ENCODE measurements around the gene DNAJB6.
A peak's percentile ranks its signal among the peaks of the same experiment; 100 is the strongest.
"Not testable (repeated sequence)": the region's sequence is repeated elsewhere in the genome, so short reads cannot be mapped to it uniquely, and the experiment has no call there.

DNAJB6 gene

GRCh38 chr7:157329447-157329846 lies 7.4 kb upstream of the DNAJB6 start:
- DNase-seq, result no peak

- DNase-seq, result not testable (repeated sequence)
Observed at GRCh38 chr7:157330567-157330966, 6.2 kb upstream of the DNAJB6 start.

GRCh38 chr7:157331049-157331448 lies 5.8 kb upstream of the DNAJB6 start:
- not testable (repeated sequence) for DNase-seq

DNA sequence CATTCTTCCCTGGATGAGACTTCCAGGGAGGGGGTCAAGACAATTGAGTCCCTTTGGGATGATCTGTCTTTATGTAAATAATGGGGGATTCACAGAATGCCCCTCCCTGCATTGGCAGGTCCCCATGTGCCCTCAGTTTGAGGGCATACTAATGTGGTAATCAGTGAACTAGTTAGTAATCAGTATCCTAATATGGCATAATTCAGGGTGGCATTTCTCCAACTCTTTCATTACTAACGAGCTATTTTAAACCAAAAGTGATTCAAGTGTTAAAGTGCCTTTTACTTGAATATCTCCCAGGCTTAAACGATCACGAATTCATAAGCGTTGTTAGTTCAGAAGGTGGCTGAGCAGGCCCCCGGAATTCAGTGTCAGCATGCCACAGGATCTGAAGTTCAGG lies 1.6 kb upstream of the DNAJB6 start:
- no peak for DNase-seq

DNA sequence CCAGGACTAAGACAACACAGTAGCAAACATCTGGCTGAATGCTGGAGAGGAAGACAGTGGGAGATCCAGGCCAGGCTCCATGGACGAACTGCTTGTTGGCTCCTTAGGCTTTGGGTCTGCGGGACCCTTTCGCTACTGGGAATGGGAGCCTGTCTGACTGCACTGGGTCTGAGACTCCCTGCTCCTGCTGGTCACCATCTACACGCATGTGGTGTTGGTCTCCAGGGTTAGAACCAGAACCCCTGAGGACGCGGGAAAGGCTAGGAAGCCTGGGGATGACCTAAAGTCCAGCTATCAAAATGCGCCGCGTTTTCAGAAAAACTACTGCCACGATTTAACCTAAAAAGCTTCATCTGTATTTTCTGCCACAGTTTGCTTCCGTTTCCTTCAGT lies 817 bp upstream of the DNAJB6 start:
- DNase-seq, result no peak

- DNase-seq, result peak; percentile 59
Observed at GRCh38 chr7:157337316-157338149, 729 bp downstream of the DNAJB6 start.

- DNase-seq, result peak; percentile 68
Observed at GRCh38 chr7:157339777-157340677, 3.2 kb downstream of the DNAJB6 start.

GRCh38 chr7:157347217-157347904 lies 10.6 kb downstream of the DNAJB6 start:
- peak; percentile 48 for DNase-seq

DNA sequence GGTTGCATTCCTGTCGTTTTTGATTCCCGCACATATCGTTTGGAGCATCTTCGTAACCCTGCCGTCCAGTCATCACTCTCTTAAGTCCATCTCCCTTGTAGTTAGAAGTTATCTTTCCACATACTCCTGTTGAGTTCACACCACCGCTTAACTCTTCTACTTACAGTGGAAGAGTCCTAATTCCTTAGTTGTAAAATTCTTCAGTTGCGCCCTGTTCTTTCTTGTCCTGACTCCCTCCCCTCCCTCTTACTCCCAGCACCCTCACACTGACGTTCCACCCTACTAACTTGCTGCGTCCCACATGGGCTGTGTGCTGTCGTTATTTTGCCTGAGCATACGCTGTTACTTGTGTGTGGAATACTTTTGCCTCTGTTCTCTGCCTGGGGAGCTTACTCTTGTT lies 11.7 kb downstream of the DNAJB6 start:
- no peak for DNase-seq

GRCh38 chr7:157352516-157352915 lies 15.7 kb downstream of the DNAJB6 start:
- no peak for DNase-seq

- peak; percentile 11 for DNase-seq
Observed at GRCh38 chr7:157355784-157356511, 19.1 kb downstream of the DNAJB6 start.

- DNase-seq, result peak; percentile 3
Observed at GRCh38 chr7:157357129-157358040, 20.6 kb downstream of the DNAJB6 start.

DNA sequence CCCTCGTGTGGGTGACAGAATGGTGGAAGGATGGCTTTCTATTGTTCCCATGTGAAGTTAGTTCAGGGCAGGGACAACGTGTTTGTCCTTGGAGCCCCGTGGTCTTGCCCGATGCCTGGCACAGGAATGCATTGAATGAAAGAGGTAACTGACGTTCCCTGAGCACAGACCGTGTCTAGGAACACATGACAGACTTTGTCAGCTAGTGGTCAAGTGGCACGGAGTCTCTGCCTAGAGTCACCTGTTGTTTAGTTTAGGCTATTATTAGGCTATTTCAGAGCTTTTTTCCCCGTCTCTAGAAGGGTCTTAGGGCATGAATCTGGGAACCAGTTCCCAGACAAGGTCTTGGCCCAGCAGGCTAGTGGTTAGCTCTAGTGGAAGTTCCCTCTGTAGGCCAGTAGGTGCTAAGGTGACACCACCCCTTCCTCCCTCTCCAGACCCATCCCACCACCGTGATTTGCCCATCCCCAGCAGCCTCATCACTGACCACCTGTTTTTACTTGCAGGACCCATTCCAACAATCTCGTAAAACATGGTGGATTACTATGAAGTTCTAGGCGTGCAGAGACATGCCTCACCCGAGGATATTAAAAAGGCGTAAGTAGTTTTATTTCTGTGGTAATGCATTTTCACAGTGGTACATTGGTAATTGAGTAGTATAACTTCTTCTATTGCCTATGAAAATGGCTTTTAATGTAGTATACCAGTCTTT lies 21.4 kb downstream of the DNAJB6 start:
- DNase-seq, result peak; percentile 9

GRCh38 chr7:157358753-157359096 lies 21.9 kb downstream of the DNAJB6 start:
- peak; percentile 7 for DNase-seq

DNA sequence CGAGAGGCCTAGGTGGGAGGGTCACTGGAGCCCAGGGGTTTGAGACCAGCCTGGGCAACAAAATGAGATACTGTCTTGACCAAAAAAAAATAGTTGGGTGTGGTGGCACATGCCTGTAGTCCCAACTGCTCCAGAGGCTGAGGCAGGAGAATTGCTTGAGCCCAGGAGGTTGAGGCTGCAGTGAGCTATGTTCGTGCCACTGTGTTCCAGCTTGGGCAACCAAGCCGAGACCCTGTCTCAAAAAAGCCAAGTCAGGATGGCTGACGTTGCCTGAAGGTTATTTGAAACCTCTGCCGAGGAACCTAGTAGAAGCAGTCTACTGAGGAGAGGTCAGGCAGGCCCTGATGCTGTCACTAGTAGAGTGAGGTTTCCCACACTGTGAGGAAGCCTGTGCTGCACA lies 22.8 kb downstream of the DNAJB6 start:
- DNase-seq, result peak; percentile 4

DNA sequence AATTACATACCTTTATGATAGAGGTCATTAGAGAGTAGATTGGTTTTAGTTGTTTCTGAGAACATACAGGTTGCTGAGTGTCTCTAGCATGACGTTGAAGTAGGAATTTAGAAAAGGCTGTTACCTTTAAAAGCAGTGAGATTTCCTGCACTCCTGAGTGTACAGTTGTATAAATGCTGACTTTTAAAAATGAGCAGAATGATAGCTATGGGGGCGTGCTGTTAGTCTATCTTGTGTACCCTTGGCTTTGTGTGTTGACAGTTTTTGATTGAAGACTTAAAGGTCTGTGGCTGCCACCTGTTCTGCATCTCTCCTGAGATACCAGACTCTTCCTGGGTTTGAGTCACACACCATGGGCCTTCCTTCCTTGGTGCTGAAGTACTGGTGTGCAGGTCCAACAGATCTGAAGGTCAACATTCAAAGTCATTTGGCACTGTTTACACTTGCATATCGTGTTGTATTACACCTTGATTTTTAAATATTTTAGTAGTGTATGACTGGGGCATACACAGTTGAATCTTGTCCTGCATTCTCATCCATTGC lies 23.8 kb downstream of the DNAJB6 start:
- no peak for DNase-seq

- DNase-seq, result peak; percentile 1
Observed at GRCh38 chr7:157361537-157361936, 24.7 kb downstream of the DNAJB6 start.

- DNase-seq, result peak; percentile 1
Observed at GRCh38 chr7:157362729-157363128, 25.9 kb downstream of the DNAJB6 start.

GRCh38 chr7:157366722-157367121 lies 29.9 kb downstream of the DNAJB6 start:
- no peak for DNase-seq

DNA sequence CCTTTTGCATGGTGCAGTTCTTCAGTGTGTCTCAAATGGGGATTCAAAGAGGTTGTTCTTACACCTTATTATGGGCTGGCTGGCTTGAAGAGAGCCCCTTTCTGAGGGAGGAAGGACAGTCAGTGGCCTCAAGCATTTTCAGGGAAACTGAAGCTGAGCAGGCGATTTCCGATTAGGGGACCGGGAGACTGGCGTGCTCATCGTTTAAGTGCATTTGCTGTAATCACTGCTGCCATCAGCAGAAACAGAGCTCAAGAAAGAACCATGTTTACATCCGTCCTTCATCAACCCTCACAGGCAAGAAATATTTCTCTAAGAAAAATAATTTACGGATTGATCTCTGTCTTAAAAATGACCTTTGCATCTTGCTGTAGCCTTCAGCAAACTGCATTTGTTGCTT lies 32.2 kb downstream of the DNAJB6 start:
- DNase-seq, result no peak

- DNase-seq, result no peak
Observed at GRCh38 chr7:157370742-157371141, 33.9 kb downstream of the DNAJB6 start.
